T-helper 1 cell treated with Interleukin-12 subunit alpha and Interleukin-12 subunit beta and Interleukin-4 antibody, amounts not matched to agents 30 μg/mL and 1 μg/mL, for 36 hours (primary cell): Measurements from ENCODE around the gene PCDHB2.
"Not testable (repeated sequence)": the region's sequence is repeated elsewhere in the genome, so short reads cannot be mapped to it uniquely, and the experiment has no call there.

ENCODE experiments used
- H3K27ac Mint-ChIP-seq: one replicate; pipeline ENCODE4 v1.8.0; 2021; ENCODE audit warnings: mild to moderate bottlenecking, mixed read lengths
- H3K27me3 Mint-ChIP-seq: one replicate; pipeline ENCODE4 v1.8.0; 2021; ENCODE audit warnings: low read depth, mixed read lengths
- H3K36me3 Mint-ChIP-seq: one replicate; pipeline ENCODE4 v1.8.0; 2021; ENCODE audit warnings: low read depth, mixed read lengths
- H3K4me1 Mint-ChIP-seq: one replicate; pipeline ENCODE4 v1.8.0; 2021; ENCODE audit warnings: low read depth, mixed read lengths
- H3K4me3 Mint-ChIP-seq: one replicate; pipeline ENCODE4 v1.8.0; 2021; ENCODE audit warnings: mild to moderate bottlenecking, moderate library complexity, mixed read lengths
- H3K9me3 Mint-ChIP-seq: one replicate; pipeline ENCODE4 v1.8.0; 2021; ENCODE audit warnings: mixed read lengths

Gene PCDHB2

DNA sequence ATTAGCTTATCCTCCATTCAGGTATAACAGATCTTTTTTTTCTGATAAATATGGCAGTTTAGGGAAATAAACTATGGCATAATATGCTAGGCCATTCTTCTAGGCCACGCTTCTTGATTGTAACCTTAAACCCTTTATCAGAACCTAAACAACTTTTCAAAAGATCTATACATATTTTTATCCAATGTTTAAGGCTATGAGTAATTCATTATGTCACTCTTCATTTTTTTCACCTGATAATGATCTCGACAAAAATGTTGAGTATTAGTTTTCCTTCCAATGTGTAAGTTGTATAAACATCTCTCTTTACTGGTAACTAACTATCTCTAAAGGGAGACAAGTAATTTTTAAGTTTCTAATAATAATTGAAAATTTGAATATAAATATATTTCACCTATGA lies 24.8 kb downstream of the PCDHB2 start:
- Mint-ChIP-seq H3K4me3 (no peak overlapping the region), H3K4me1 (no peaks in the 10 kb centered on the region), H3K36me3 (no peaks in the 10 kb centered on the region), H3K9me3 (peaks cover 45% of the 10 kb centered on the region), H3K27ac (no peak overlapping the region), H3K27me3 (no peaks in the 10 kb centered on the region)

- H3K4me3 Mint-ChIP-seq = no peak within 1 kb of the TSS
- no peak within 1 kb of the TSS for H3K27ac Mint-ChIP-seq
- H3K27me3 Mint-ChIP-seq = no peaks in the 10 kb centered on the region
- peaks cover 26% of the 10 kb centered on the region for H3K9me3 Mint-ChIP-seq
- no peaks in the 10 kb centered on the region for H3K36me3 Mint-ChIP-seq
- H3K4me1 Mint-ChIP-seq = no peaks in the 10 kb centered on the region
Observed at GRCh38 chr5:141121563-141121962, 27.1 kb downstream of the PCDHB2 start, which contains the start of gene PCDHB4. PCDHB4 (plus strand) TSS chr5:141121818; CDS start chr5:141121999, 181 bp downstream.

DNA sequence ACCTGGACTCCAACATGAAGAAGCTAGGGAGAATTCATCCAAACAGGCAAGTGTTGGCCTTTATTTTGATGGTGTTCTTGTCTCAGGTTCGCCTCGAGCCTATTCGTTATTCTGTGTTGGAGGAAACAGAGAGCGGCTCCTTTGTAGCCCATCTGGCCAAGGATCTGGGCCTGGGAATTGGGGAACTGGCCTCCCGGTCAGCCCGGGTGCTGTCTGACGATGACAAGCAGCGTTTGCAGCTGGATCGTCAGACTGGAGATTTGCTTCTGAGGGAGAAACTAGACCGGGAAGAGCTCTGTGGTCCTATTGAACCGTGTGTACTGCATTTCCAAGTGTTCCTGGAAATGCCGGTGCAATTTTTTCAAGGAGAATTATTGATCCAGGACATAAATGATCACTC lies 27.6 kb downstream of the PCDHB2 start:
- Mint-ChIP-seq H3K4me1 (no peaks in the 10 kb centered on the region), H3K4me3 (no peak overlapping the region)

GRCh38 chr5:141123396-141124135 lies 29.2 kb downstream of the PCDHB2 start:
- H3K27ac Mint-ChIP-seq, H3K4me3 Mint-ChIP-seq, H3K36me3 Mint-ChIP-seq: not testable (repeated sequence)

More for the DNA sequence above, 27.6 kb downstream of the PCDHB2 start:
- H3K9me3 Mint-ChIP-seq = peaks cover 23% of the 10 kb centered on the region
- H3K27me3 Mint-ChIP-seq = no peaks in the 10 kb centered on the region
- H3K36me3 Mint-ChIP-seq = no peaks in the 10 kb centered on the region
- H3K27ac Mint-ChIP-seq = no peak overlapping the region

DNA sequence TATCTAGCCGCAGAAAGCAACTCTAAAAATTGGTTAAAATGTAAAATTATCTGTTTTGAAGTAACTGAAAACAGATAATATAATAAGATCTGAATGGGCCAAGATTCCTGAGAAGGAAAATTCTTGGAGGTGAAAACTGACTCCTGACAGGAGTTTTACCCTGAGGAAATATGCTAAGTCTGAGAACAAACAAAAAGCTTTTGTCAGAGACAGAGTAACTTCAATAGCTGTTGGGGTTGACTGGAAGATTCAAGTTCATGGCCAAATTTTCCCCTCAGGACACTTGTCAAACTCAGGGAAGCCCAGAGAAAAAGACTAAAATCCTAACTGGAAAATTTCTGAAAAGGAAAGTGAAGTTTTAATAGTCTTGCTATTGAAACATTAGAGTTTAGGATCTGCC lies 32.9 kb downstream of the PCDHB2 start:
- H3K9me3 Mint-ChIP-seq = peaks cover 16% of the 10 kb centered on the region
- no peak overlapping the region for H3K27ac Mint-ChIP-seq
- H3K27me3 Mint-ChIP-seq = no peaks in the 10 kb centered on the region
- no peak overlapping the region for H3K4me3 Mint-ChIP-seq
- no peaks in the 10 kb centered on the region for H3K36me3 Mint-ChIP-seq
- H3K4me1 Mint-ChIP-seq = no peaks in the 10 kb centered on the region

More at GRCh38 chr5:141123396-141124135, 29.2 kb downstream of the PCDHB2 start:
- H3K27me3 Mint-ChIP-seq, H3K4me1 Mint-ChIP-seq: not testable (repeated sequence)
- peaks cover 23% of the 10 kb centered on the region for H3K9me3 Mint-ChIP-seq

GRCh38 chr5:141135030-141135717 lies 40.8 kb downstream of the PCDHB2 start, which contains the start of gene PCDHB5:
PCDHB5 (plus strand) TSS chr5:141135206; CDS start chr5:141135435, 229 bp downstream.
- Mint-ChIP-seq H3K36me3 (peaks cover 2% of the 10 kb centered on the region), H3K27ac (no peak within 1 kb of the TSS), H3K9me3 (peaks cover 49% of the 10 kb centered on the region), H3K27me3 (no peaks in the 10 kb centered on the region), H3K4me1 (peaks cover 4% of the 10 kb centered on the region), H3K4me3 (no peak within 1 kb of the TSS)

DNA sequence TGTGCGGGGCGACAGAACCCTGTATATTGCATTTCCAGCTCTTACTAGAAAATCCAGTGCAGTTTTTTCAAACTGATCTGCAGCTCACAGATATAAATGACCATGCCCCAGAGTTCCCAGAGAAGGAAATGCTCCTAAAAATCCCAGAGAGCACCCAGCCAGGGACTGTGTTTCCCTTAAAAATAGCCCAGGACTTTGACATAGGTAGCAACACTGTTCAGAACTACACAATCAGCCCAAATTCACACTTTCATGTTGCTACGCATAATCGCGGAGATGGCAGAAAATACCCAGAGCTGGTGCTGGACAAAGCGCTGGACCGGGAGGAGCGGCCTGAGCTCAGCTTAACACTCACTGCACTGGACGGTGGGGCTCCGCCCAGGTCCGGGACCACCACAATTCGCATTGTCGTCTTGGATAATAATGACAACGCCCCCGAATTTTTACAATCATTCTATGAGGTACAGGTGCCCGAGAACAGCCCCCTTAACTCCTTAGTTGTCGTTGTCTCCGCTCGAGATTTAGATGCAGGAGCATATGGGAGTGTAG lies 41.4 kb downstream of the PCDHB2 start:
- H3K27ac Mint-ChIP-seq = no peak overlapping the region
- H3K36me3 Mint-ChIP-seq = peaks cover 2% of the 10 kb centered on the region
- no peaks in the 10 kb centered on the region for H3K27me3 Mint-ChIP-seq
- H3K4me1 Mint-ChIP-seq = peaks cover 4% of the 10 kb centered on the region
- no peak overlapping the region for H3K4me3 Mint-ChIP-seq
- peaks cover 45% of the 10 kb centered on the region for H3K9me3 Mint-ChIP-seq

- not testable (repeated sequence) for H3K27me3 Mint-ChIP-seq, H3K36me3 Mint-ChIP-seq, H3K4me3 Mint-ChIP-seq, H3K27ac Mint-ChIP-seq, H3K4me1 Mint-ChIP-seq
- H3K9me3 Mint-ChIP-seq = peaks cover 44% of the 10 kb centered on the region
Observed at GRCh38 chr5:141137346-141137745, 42.9 kb downstream of the PCDHB2 start.
